Astrocyte (in vitro differentiated cells and primary cell): ENCODE data around the gene CYP27B1. TPM values are rescaled to one million over a fixed set of nuclear protein-coding genes. Genes with fewer than 3 reads are reported as not detected.
"Not testable (repeated sequence)": the region's sequence is repeated elsewhere in the genome, so short reads cannot be mapped to it uniquely, and the experiment has no call there.

Source experiments
- DNase-seq: peaks from one replicate; pipeline ENCODE4 v3.0.0-alpha.2; 2010; ENCODE audit warnings: low read depth
- FAIRE-seq: peaks from 2 replicates; lab custom pipeline; 2011; peaks lifted over from hg19 to GRCh38; lab: Jason Lieb, UNC
- H2AFZ ChIP-seq: 2 replicates; pipeline ENCODE4 v1.6.0; 2012; ENCODE audit warnings: low read depth, low read length, inconsistent platforms
- H3K27ac ChIP-seq: 2 replicates; pipeline ENCODE4 v1.5.1; 2011; ENCODE audit warnings: low read depth, low read length, inconsistent platforms
- H3K27me3 ChIP-seq: 2 replicates; pipeline ENCODE4 v1.6.0; 2011; ENCODE audit warnings: low read length, inconsistent platforms; ENCODE audit not compliant: insufficient read depth
- H3K36me3 ChIP-seq: 2 replicates; pipeline ENCODE4 v1.5.1; 2011; ENCODE audit warnings: low read length, inconsistent platforms; ENCODE audit not compliant: insufficient read depth
- H3K4me1 ChIP-seq: 2 replicates; pipeline ENCODE4 v1.5.1; 2011; ENCODE audit warnings: low read length, inconsistent platforms; ENCODE audit not compliant: insufficient read depth
- H3K4me2 ChIP-seq: 2 replicates; pipeline ENCODE4 v1.6.0; 2012; ENCODE audit warnings: low read length, inconsistent platforms
- H3K4me3 ChIP-seq: 2 replicates; pipeline ENCODE4 v1.5.1; 2011; ENCODE audit warnings: low read depth, mild to moderate bottlenecking, low read length, inconsistent platforms; ENCODE audit not compliant: insufficient read depth
- H3K79me2 ChIP-seq: 2 replicates; pipeline ENCODE4 v1.6.0; 2012; ENCODE audit warnings: mild to moderate bottlenecking, low read length, inconsistent platforms; ENCODE audit not compliant: insufficient read depth
- H3K9ac ChIP-seq: 2 replicates; pipeline ENCODE4 v1.6.0; 2012; ENCODE audit warnings: mild to moderate bottlenecking, low read length, inconsistent platforms
- H3K9me3 ChIP-seq: 2 replicates; pipeline ENCODE4 v1.5.1; 2012; ENCODE audit warnings: low read depth, mild to moderate bottlenecking, low read length, inconsistent platforms; ENCODE audit not compliant: insufficient read depth
- H4K20me1 ChIP-seq: 2 replicates; pipeline ENCODE4 v1.6.0; 2012; ENCODE audit warnings: low read length, inconsistent platforms; ENCODE audit not compliant: insufficient read depth
- H3K27ac Mint-ChIP-seq: one replicate; pipeline ENCODE4 v1.8.0; 2021; ENCODE audit warnings: mild to moderate bottlenecking, mixed read lengths; ENCODE audit not compliant: unreplicated experiment
- H3K27me3 Mint-ChIP-seq: one replicate; pipeline ENCODE4 v1.8.0; 2021; ENCODE audit warnings: low read depth, mixed read lengths; ENCODE audit not compliant: unreplicated experiment
- H3K36me3 Mint-ChIP-seq: one replicate; pipeline ENCODE4 v1.8.0; 2021; ENCODE audit warnings: low read depth, mixed read lengths; ENCODE audit not compliant: unreplicated experiment
- H3K4me1 Mint-ChIP-seq: one replicate; pipeline ENCODE4 v1.8.0; 2021; ENCODE audit warnings: low read depth, mixed read lengths; ENCODE audit not compliant: unreplicated experiment
- H3K4me3 Mint-ChIP-seq: one replicate; pipeline ENCODE4 v1.8.0; 2021; ENCODE audit warnings: mild to moderate bottlenecking, moderate library complexity, mixed read lengths; ENCODE audit not compliant: unreplicated experiment
- H3K9me3 Mint-ChIP-seq: one replicate; pipeline ENCODE4 v1.8.0; 2021; ENCODE audit warnings: mild to moderate bottlenecking, mixed read lengths; ENCODE audit not compliant: unreplicated experiment
- EZH2 ChIP-seq: IDR thresholded peaks from 2 replicates; pipeline ENCODE4 v1.6.1; 2012; ENCODE audit warnings: mild to moderate bottlenecking, low read length, inconsistent platforms; ENCODE audit not compliant: insufficient read depth
- total RNA-seq: library from RNA; stranded (reverse); gene quantifications from 2 replicates; pipeline ENCODE4 v1.2.1, GENCODE V29; 2021
- TF ChIP-seq, protein P1 (sequence below): IDR thresholded peaks from 2 replicates; pipeline ENCODE4 v1.5.1; 2011; ENCODE audit warnings: low read depth, mild to moderate bottlenecking, inconsistent platforms, low read length, moderate library complexity; ENCODE audit not compliant: insufficient read depth

Gene CYP27B1
- total RNA-seq, 1 donor from 2014 or later, result 1.5 TPM

DNA sequence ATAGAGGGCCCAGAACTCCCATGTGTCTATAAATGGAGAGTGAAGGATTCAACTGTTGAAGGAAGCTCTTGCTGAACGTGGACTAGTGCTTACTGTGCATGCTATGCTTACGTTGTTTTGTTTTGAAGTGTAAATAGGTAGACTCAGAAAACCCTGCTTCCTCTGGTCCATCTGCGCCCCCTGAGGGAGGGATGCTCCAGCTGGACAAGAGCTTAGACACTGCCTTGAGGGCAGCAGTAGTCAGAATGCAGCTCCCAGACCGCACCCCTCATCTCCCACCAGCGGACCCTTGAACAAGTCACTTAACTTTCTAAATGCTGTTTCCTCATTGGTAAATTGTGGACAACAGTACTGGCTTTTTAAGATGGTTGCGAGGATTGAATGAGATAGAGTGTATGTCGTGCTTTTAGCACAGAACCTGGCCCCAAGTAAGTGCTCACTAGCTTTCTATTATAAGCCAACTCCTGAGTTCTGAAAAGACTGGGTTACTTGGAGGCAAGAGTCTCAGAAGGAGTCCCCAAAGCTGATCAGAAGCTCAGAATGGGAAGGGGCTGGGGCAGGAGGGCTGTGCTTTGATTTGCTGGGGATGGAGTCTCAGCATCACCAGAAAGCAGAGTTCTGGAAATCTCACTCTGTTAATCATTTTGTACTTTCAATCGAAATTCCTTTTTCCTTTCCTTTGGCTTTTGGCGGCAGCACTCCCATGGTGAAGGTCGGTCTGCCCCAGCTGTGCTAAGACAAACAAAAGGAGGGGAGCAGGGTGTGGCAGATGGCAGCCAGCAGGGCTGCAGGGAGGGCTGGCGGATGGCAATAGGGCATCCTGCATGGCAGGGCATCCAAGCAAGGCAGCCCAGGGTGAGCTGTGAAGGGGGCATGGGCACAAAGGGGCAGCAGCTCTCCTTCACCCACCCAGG lies 43.9 kb downstream of the CYP27B1 start:
- Mint-ChIP-seq H3K27ac (peak overlapping the region; percentile 31), H3K36me3 (peaks cover 27% of the 10 kb centered on the region), H3K9me3 (peaks cover 6% of the 10 kb centered on the region), H3K4me3 (no peak overlapping the region), H3K4me1 (no peaks in the 10 kb centered on the region), H3K27me3 (peaks cover 40% of the 10 kb centered on the region)
- H3K79me2 ChIP-seq, result no peaks in the 10 kb centered on the region
- H3K4me3 ChIP-seq, result no peak overlapping the region
- no peak for FAIRE-seq
- H3K36me3 ChIP-seq, result peaks cover 20% of the 10 kb centered on the region
- H3K9ac ChIP-seq, result no peak overlapping the region
- TF ChIP-seq EZH2, result no peak
- TF ChIP-seq, protein P1, sequence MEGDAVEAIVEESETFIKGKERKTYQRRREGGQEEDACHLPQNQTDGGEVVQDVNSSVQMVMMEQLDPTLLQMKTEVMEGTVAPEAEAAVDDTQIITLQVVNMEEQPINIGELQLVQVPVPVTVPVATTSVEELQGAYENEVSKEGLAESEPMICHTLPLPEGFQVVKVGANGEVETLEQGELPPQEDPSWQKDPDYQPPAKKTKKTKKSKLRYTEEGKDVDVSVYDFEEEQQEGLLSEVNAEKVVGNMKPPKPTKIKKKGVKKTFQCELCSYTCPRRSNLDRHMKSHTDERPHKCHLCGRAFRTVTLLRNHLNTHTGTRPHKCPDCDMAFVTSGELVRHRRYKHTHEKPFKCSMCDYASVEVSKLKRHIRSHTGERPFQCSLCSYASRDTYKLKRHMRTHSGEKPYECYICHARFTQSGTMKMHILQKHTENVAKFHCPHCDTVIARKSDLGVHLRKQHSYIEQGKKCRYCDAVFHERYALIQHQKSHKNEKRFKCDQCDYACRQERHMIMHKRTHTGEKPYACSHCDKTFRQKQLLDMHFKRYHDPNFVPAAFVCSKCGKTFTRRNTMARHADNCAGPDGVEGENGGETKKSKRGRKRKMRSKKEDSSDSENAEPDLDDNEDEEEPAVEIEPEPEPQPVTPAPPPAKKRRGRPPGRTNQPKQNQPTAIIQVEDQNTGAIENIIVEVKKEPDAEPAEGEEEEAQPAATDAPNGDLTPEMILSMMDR, result no peak
- H3K9me3 ChIP-seq, result no peaks in the 10 kb centered on the region
- peaks cover 7% of the 10 kb centered on the region for H3K4me1 ChIP-seq
- H3K4me2 ChIP-seq, result no peak overlapping the region
- DNase-seq, result no peak
- peaks cover 5% of the 10 kb centered on the region for H4K20me1 ChIP-seq
- peaks cover 12% of the 10 kb centered on the region for H3K27me3 ChIP-seq
- no peak overlapping the region for H2AFZ ChIP-seq
- no peak overlapping the region for H3K27ac ChIP-seq

DNA sequence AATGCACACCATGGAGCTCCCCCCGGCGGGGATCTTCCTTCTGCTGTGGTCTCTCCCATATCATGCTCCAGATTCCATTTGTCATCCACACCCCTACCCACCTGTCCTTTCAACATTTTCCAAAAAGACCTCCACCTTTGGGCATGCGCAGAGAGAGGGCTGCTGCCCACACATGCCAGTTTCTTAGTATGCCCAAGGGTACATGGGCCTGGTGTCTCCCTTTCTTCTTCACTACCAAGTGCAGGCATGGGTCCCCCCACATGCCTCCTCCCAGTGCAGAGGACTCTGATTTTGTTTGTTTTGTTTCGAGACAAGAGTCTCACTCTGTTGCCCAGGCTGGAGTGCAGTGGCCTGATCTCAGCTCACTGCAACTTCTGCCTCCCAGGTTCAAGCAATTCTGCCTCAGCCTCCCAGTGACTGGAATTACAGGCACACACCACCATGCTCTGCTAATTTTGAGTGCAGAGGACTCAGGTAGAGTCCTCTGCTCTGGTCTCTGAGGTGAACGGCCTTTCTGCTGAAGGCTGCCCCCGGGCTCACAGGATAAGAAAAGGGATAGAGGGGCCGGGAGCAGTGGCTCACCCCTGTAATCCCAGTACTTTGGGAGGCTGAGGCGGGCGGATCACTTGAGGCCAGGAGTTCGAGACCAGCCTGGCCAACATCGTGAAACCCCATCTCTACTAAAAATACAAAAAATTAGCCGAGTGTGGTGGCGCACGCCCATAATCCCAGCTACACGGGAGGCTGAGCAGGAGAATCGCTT lies 44.9 kb downstream of the CYP27B1 start:
- not testable (repeated sequence) for FAIRE-seq, H3K27me3 ChIP-seq, H4K20me1 ChIP-seq, H3K4me2 ChIP-seq, DNase-seq, H3K4me1 ChIP-seq, H3K27ac ChIP-seq, H3K9me3 Mint-ChIP-seq, H3K4me1 Mint-ChIP-seq, H3K4me3 ChIP-seq, H3K9me3 ChIP-seq, H2AFZ ChIP-seq, H3K9ac ChIP-seq, H3K79me2 ChIP-seq, H3K4me3 Mint-ChIP-seq, H3K27ac Mint-ChIP-seq
- Mint-ChIP-seq H3K36me3 (peaks cover 29% of the 10 kb centered on the region), H3K27me3 (peaks cover 32% of the 10 kb centered on the region)
- H3K36me3 ChIP-seq, result peaks cover 25% of the 10 kb centered on the region

GRCh38 chr12:57720606-57721595 lies 46.0 kb downstream of the CYP27B1 start:
- Histone ChIP-seq H3K9ac (no peak overlapping the region), H3K27me3 (peaks cover 3% of the 10 kb centered on the region), H2AFZ (no peak overlapping the region), H3K36me3 (peaks cover 31% of the 10 kb centered on the region), H3K27ac (no peak overlapping the region), H3K4me3 (no peak overlapping the region), H3K9me3 (no peaks in the 10 kb centered on the region), H3K4me2 (no peak overlapping the region), H3K79me2 (no peaks in the 10 kb centered on the region), H3K4me1 (no peaks in the 10 kb centered on the region), H4K20me1 (no peaks in the 10 kb centered on the region)
- TF ChIP-seq, protein P1, result no peak
- no peak for FAIRE-seq
- no peaks in the 10 kb centered on the region for H3K4me1 Mint-ChIP-seq
- H3K27me3 Mint-ChIP-seq, result peaks cover 28% of the 10 kb centered on the region
- peaks cover 31% of the 10 kb centered on the region for H3K36me3 Mint-ChIP-seq
- no peak for DNase-seq
- H3K9me3 Mint-ChIP-seq, result no peaks in the 10 kb centered on the region
- no peak overlapping the region for H3K4me3 Mint-ChIP-seq
- H3K27ac Mint-ChIP-seq, result no peak overlapping the region
